GM21515 (cell line): Measurements from ENCODE around the gene UVRAG.
"Not testable (repeated sequence)": the region's sequence is repeated elsewhere in the genome, so short reads cannot be mapped to it uniquely, and the experiment has no call there.

ENCODE experiments used
- ATAC-seq: cut with Tn5 transposase; IDR thresholded peaks from one replicate; pipeline ENCODE4 v1.9.1; 2021; ENCODE audit not compliant: unreplicated experiment

Gene UVRAG

DNA sequence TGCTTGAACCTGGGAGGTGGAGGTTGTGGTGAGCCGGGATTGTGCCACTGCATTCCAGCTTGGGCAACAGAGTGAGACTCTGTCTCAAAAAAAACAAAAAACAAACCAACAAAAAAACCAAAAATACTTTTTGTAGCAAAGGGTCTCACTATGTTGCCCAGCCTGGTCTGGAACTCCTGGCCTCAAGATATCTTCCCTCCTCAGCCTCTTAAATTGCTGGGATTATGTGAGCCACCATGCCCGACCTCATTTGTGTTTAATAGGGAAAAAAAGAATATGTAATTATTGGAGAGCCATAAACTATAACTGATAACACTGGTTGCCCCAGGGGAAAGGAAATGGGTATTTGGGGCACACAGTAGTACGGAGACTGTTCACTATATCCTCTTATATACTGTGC, 19.7 kb downstream of the UVRAG start:
- no peak for ATAC-seq

DNA sequence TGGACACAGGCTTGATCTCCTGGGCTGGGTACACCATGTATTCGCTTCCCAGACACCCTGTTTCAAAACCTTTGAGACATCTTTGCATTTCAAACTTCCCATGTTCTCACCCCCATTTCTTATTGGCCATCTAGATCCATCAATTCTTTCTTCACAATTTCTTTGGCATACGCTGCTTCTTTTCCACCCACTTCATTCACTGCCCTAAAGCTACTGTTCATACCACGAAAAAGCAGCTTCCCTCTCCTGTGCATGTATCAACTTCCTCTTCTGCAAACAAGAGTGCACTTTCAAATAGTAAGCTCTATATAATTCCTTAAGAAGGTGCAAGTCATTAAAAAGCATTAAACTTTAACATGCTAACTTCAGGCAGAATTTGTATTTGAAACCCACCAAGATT, 21.4 kb downstream of the UVRAG start:
- no peak for ATAC-seq

DNA sequence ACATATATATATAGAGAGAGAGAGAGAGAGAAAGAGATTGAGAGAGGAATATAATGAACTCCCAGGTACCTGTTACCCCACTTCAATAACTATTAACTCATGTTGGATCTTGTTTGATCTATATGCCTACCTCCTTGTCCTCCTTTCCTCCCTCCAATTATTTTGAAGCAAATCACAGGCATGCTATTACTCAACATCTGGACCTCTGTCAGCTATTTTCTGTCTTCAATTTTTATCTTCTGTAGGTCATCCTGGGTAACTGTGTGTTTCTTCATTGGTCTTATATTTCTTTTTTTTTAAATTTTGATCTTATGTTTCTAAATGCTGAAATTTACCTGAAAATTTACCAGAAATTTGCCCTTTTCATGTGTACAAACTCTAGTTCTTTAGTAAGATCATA, 24.8 kb downstream of the UVRAG start:
- ATAC-seq = no peak

DNA sequence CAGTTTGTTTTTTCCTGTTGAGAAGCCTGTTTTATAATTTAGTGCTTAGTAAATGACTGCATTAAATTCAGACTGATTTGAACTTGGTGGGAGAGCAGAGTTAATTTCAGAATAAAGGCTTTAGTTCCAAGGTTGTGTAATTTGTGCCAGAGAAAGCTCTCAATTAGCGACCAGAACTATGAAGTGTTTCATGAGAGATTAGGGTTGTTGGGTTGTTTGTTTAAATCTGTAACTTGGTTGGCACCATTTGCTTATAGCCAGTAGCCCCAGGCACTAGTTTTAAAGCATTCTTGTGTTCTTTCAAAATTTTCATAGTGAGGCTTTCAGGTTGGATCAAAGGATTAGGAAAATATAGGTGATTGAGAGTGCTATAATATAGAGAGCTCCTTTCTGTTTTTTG, 25.5 kb downstream of the UVRAG start:
- no peak for ATAC-seq

DNA sequence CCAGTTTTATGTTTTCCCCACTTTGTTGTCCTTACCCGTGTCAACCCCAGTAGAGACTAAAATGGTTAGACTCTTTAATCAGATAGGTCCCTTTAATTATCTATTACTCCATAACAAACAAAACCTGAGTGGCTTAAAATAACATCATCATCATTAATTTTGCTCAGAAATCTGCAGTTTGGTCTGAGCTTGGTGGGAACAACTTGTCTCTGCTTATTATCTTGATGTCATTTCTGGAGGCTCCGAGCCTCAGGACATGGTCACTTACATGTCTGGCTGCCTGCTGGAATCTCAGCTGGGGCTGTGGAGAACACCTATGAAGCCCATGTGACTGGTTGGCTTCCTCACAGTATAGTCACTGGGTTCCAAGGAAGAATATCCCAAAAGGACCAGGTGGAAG, 26.7 kb downstream of the UVRAG start:
- ATAC-seq = no peak

GRCh38 chr11:75845324-75845723, 30.3 kb downstream of the UVRAG start:
- ATAC-seq = no peak

GRCh38 chr11:75849894-75850293, 34.9 kb downstream of the UVRAG start:
- ATAC-seq = no peak

DNA sequence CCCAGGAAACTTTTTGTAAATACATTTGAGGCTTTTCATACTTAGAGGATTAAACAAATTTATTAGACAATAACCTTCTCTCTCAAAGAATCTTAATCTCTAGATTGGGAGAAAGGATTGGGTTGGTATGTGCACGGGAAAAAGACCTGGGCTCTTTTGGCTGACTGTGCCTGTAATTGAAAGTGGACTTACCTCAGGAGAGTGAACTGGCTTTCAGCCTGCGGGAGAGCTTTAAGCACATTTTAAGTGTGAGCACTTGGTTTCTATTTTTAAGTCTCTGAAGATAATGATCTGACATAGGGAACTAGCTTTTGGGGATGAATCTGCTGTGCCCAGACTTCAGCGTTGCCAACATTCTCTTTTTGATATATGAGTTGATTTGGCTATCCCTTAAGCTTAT, 35.8 kb downstream of the UVRAG start:
- no peak for ATAC-seq

DNA sequence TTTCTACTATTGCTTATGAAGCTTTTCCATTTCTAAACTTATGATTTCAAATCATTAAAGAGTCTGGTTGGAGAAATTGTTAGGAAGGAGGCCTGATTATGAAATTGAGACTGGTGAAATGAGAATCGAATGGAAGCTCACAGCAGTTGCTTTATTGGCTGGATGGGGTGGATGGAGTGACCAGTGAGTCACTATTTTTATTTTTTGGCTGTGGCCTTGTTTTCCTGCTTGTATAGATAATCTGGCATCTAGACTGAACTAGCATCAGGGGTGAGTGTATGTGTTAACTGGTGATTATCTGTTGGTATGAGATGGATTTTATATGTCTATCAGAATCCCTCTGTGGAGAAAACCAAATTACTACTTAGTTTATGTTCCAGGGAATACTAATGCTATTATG, 36.2 kb downstream of the UVRAG start:
- no peak for ATAC-seq

DNA sequence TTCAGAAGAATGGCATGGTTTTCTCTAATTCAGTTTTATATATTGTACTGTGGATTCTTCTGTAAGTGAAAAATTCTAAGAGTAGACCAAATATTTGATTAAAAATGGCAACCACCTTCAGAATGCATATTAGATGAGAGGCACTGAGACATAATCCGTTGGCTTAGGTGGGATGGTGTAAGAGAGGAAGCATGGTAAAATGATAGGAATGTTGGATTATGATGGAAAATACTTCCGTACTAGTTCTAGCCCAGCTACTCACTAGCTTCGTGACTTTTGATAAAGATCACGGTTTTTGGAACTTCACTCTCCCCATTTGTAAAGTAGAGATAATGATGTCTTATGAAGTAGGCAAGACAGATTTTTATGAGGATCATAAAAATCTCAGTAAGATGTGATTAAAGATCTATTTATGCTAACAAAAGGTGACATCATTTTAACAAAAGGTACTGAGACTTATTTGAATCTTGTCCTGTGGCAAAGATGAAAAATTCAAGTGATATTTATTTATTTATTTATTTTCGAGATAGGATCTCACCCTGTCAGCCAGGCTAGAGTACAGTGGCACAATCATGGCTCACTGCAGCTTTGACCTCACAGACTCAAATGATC, 37.5 kb downstream of the UVRAG start:
- no peak for ATAC-seq

GRCh38 chr11:75853563-75853962, 38.6 kb downstream of the UVRAG start:
- not testable (repeated sequence) for ATAC-seq

DNA sequence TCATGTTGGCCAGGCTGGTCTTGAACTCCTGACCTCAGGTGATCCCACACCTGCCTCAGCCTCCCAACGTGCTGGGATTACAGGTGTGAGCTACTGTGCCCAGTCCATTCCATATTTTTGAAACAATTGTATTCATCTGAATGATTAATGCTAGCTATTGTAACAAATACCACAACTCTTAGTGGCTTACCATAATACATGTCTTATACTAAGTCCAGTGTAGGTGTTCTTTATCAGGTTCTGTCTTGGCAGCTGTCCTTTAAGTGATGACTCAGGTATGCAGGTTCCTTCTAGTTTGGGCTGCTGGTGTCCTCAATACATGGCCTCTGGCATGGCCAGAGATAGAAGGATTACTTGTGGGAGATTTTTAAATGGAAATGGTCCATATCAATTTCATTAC, 39.0 kb downstream of the UVRAG start:
- no peak for ATAC-seq

DNA sequence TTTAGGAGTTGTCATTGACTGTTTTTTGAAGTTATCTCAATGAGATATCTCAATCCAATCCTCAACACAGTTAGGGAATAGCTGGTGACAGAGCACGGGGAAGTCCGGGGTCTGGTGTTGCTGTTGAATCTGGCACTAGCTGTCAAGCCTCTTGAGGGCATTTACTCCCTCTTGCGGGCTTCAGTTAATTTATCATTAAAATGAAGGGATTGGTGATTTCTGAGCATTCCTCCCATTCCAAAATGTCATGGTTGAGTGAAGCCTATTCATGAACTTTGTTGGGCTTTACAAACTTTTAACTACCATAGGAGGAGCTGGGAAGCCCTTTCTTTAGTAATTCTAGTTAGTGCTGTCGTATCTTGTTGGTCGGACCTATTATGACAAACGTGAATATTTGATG, 40.2 kb downstream of the UVRAG start:
- ATAC-seq = no peak

- no peak for ATAC-seq
Observed at GRCh38 chr11:75856912-75857311, 41.9 kb downstream of the UVRAG start.

GRCh38 chr11:75858042-75858441, 43.0 kb downstream of the UVRAG start:
- no peak for ATAC-seq

DNA sequence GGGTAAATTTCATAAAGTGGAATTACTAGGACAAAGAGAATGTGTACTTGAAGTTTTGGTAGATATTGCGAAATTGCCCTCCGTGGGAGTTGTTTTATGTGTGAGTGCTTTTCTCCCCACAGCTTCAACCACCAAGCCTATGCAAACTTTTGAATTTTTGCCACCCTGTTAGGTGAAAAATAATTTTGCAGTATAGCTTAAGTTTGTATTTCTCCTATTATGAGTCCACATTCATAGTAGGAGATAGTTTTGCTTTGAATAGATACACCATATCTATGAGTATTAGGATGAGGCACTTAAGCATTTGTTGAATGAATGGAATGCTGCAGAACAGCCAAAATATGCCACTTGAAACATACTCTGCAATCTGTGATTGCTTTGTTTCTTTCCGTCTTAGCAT, 43.6 kb downstream of the UVRAG start:
- ATAC-seq = no peak

DNA sequence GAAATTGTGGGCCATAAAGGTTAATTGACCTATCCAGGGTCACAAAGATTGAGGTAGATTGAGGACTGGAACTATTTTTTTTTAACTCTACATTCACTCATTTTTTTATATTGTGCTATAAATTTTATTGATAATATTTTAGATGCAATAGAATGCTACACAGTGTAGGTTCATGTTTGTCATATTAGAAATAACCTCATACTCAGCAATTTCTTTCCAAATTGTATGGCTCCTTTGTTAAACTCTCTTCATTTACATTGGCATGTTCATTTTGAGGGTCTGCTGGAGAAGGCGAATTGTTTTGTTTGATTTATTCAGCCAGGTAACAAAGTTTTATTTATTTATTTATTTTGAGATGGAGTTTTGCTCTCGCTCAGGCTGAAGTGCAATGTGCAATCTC, 44.6 kb downstream of the UVRAG start:
- no peak for ATAC-seq

DNA sequence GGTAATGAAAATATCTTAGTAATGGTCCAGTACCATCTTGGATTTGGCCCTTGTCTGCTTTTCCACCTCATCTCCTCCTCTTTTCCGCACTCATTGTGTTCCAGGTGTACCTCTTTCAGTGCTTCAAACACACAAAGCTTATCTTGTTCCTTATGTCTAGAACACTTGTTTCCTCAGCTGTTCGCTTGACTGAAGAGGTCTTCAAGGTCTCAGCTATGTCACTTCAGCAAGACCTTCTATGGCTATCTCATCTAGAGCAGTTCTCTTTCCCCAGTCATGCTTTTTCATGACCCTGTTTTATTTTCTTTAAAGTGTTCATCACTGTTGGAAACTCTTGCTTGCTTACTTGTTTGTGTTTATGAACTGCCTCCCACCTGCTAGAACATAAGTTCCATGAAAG, 47.4 kb downstream of the UVRAG start:
- ATAC-seq = no peak

DNA sequence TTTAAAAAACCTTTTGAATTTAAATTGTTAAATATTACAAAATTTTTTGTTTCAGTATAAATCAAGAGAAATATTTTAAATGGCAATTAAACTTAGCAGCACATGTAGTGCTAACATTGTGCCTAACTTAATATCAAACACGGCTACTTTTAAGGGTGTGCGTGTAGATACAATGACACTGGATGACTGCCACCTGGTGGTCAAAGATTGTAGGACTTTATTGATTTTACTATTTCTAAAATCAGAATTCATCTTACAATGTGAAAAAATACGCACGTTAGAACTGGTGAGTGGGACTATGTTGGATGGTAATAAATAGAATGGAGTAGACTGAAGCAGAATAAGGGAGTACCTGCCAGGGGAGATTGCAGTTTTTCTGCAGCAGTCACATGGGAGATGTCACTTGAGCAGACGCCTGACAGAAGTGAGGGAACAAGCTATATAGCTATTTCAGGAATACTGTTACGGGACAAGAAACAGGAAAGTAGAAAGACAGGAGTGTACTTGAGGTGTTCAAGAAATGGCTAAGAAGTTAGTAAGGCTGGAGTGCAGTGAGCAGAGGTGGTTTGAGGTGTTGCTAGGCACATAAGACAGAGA, 52.9 kb downstream of the UVRAG start:
- no peak for ATAC-seq

- no peak for ATAC-seq
Observed at GRCh38 chr11:75868990-75869389, 54.0 kb downstream of the UVRAG start.

DNA sequence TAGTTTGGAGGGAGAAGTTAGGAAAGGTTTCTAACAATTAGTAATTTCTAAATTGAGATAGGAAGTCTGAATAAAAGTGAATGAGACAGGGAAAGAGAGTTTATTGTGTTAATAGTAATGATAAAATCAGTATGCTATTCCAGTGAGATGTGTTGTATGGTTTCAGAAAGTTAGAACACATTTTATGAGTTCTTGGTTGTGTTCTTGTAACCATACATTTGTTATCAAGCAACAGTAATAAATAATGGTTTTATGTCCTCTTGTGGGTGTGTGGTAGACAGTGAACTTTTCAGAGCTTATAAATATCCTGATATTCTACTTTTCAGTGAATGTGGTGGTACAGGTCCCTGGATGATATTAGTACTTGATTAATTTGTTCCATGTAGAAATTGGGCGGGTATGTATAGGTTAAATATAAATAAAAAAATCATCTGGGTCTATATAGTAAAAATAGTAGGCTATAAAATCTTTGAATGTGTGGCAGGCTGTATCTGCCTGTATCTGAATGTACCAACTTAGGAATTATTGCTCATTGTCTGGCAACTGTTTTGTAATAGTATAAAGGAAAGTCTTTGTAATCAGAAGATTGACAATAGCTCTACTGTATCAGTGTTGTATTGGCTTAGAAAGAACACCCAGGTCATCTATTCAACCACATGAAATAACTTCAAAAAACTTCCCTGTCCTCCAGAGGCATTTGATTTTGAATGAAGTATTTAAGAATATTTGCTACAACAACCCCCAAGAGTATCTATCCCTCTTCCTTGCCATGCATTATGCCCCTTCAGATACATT, 54.8 kb downstream of the UVRAG start:
- no peak for ATAC-seq

GRCh38 chr11:75872887-75873416, 57.9 kb downstream of the UVRAG start:
- peak; percentile 18 for ATAC-seq
